DOHH2 (cell line): ENCODE measurements around the gene VANGL1.

Source experiments
- H3F3A ChIP-seq: fragments of 200-600 bp; sonication (generic), shearing (Covaris generic); 2 replicates; pipeline ENCODE4 v1.6.0; 2016; ENCODE audit warnings: antibody characterized with exemption, mild to moderate bottlenecking; ENCODE audit not compliant: control insufficient read depth, insufficient read depth
- H3K27ac ChIP-seq: fragments of 200-600 bp; sonication (generic); 2 replicates; pipeline ENCODE4 v1.5.1; 2014; ENCODE audit warnings: low read depth, mild to moderate bottlenecking, low read length, moderate library complexity
- H3K27me3 ChIP-seq: fragments of 200-600 bp; sonication (generic); 2 replicates; pipeline ENCODE4 v1.6.1; 2014; ENCODE audit warnings: mild to moderate bottlenecking, low read length, mixed read lengths; ENCODE audit not compliant: control insufficient read depth
- H3K36me3 ChIP-seq: fragments of 200-600 bp; sonication (generic); 2 replicates; pipeline ENCODE4 v1.6.1; 2014; ENCODE audit warnings: mild to moderate bottlenecking, low read length, moderate library complexity, mixed read lengths; ENCODE audit not compliant: control insufficient read depth
- H3K4me1 ChIP-seq: fragments of 200-600 bp; sonication (generic); 2 replicates; pipeline ENCODE4 v1.6.1; 2014; ENCODE audit warnings: mild to moderate bottlenecking, low read length, mixed read lengths; ENCODE audit not compliant: control insufficient read depth
- H3K4me2 ChIP-seq: fragments of 200-600 bp; sonication (generic); 2 replicates; pipeline ENCODE4 v1.6.0; 2014; ENCODE audit warnings: mild to moderate bottlenecking, low read length, moderate library complexity
- H3K4me3 ChIP-seq: fragments of 200-600 bp; sonication (generic); 2 replicates; pipeline ENCODE4 v1.5.1; 2014; ENCODE audit warnings: mild to moderate bottlenecking, low read length, mixed read lengths
- H3K79me2 ChIP-seq: fragments of 200-600 bp; sonication (generic); 2 replicates; pipeline ENCODE4 v1.6.1; 2014; ENCODE audit warnings: mild to moderate bottlenecking, low read length, mixed read lengths; ENCODE audit not compliant: control insufficient read depth
- H3K9me2 ChIP-seq: fragments of 200-600 bp; sonication (generic); replicated peaks from 2 replicates; pipeline ENCODE4 v1.6.1; 2014; ENCODE audit warnings: mild to moderate bottlenecking, low read length, mixed read lengths; ENCODE audit not compliant: control insufficient read depth
- H3K9me3 ChIP-seq: fragments of 200-600 bp; sonication (generic); 2 replicates; pipeline ENCODE4 v1.6.1; 2014; ENCODE audit warnings: antibody characterized with exemption, low read length, mixed read lengths; ENCODE audit not compliant: control insufficient read depth, insufficient read depth
- H4K20me1 ChIP-seq: fragments of 200-600 bp; sonication (generic); 2 replicates; pipeline ENCODE4 v1.6.0; 2014; ENCODE audit warnings: low read depth, mild to moderate bottlenecking, antibody characterized with exemption, low read length, moderate library complexity; ENCODE audit not compliant: control insufficient read depth, insufficient read depth
- CTCF ChIP-seq: fragments of 200-600 bp; sonication (generic); IDR thresholded peaks from one replicate; pipeline ENCODE4 v1.5.1; 2014; ENCODE audit warnings: antibody characterized with exemption, mild to moderate bottlenecking, low read depth, low read length; ENCODE audit not compliant: poor library complexity, severe bottlenecking
- EZH2phosphoT487 ChIP-seq: fragments of 200-600 bp; sonication (generic); IDR thresholded peaks from 2 replicates; pipeline ENCODE4 v1.6.1; 2017; ENCODE audit warnings: borderline replicate concordance, mild to moderate bottlenecking, antibody characterized with exemption, low read length, moderate library complexity, mixed read lengths

VANGL1 gene

GRCh38 chr1:115642168-115643072 lies 650 bp downstream of the VANGL1 start:
- H3K9me2 ChIP-seq = no peaks in the 10 kb centered on the region
- TF ChIP-seq CTCF (no peak), EZH2phosphoT487 (no peak)
- H4K20me1 ChIP-seq = no peaks in the 10 kb centered on the region
- H3K4me2 ChIP-seq = peak overlapping the region; percentile 57
- H3K4me3 ChIP-seq = peak overlapping the region; percentile 76
- peaks cover 7% of the 10 kb centered on the region; the same call in 1 of the 2 replicates for H3K4me1 ChIP-seq
- no peaks in the 10 kb centered on the region for H3K9me3 ChIP-seq
- H3K27ac ChIP-seq = no peak overlapping the region
- H3F3A ChIP-seq = no peaks in the 10 kb centered on the region
- H3K79me2 ChIP-seq = no peaks in the 10 kb centered on the region
- H3K27me3 ChIP-seq = peaks cover 12% of the 10 kb centered on the region
- H3K36me3 ChIP-seq = no peaks in the 10 kb centered on the region

- peak overlapping the region; percentile 76 for H3K4me3 ChIP-seq
- TF ChIP-seq EZH2phosphoT487 = no peak
- TF ChIP-seq CTCF = no peak
- no peak overlapping the region for H3K27ac ChIP-seq
Measured at GRCh38 chr1:115643225-115643624, 1.5 kb downstream of the VANGL1 start.

GRCh38 chr1:115643666-115644065 lies 1.9 kb downstream of the VANGL1 start:
- Histone ChIP-seq H3K79me2 (no peaks in the 10 kb centered on the region), H3K4me2 (peak overlapping the region; percentile 57)

More at GRCh38 chr1:115643225-115643624, 1.5 kb downstream of the VANGL1 start:
- Histone ChIP-seq H3F3A (no peaks in the 10 kb centered on the region), H3K79me2 (no peaks in the 10 kb centered on the region), H3K36me3 (no peaks in the 10 kb centered on the region), H3K4me2 (peak overlapping the region; percentile 57), H3K4me1 (peaks cover 7% of the 10 kb centered on the region; the same call in 1 of the 2 replicates), H3K9me2 (no peaks in the 10 kb centered on the region), H3K9me3 (no peaks in the 10 kb centered on the region), H3K27me3 (peaks cover 12% of the 10 kb centered on the region), H4K20me1 (0 out of 2 replicates have a peak, but pooled peaks cover 5% of the 10 kb centered on the region)

More at GRCh38 chr1:115643666-115644065, 1.9 kb downstream of the VANGL1 start:
- no peaks in the 10 kb centered on the region for H3K36me3 ChIP-seq
- no peak for TF ChIP-seq EZH2phosphoT487
- no peak for TF ChIP-seq CTCF
- H3K27me3 ChIP-seq = peaks cover 12% of the 10 kb centered on the region
- no peaks in the 10 kb centered on the region for H3K9me2 ChIP-seq
- H3K4me1 ChIP-seq = peaks cover 7% of the 10 kb centered on the region; the same call in 1 of the 2 replicates
- peak overlapping the region; percentile 76; the same call in 1 of the 2 replicates for H3K4me3 ChIP-seq
- H4K20me1 ChIP-seq = 0 out of 2 replicates have a peak, but pooled peaks cover 5% of the 10 kb centered on the region
- H3F3A ChIP-seq = no peaks in the 10 kb centered on the region
- H3K27ac ChIP-seq = no peak overlapping the region
- no peaks in the 10 kb centered on the region for H3K9me3 ChIP-seq
